ENCODE data around the gene SHB.
"Not testable (repeated sequence)": the region's sequence is repeated elsewhere in the genome, so short reads cannot be mapped to it uniquely, and the experiment has no call there.

SHB gene

GRCh38 chr9:38051780-38052546 is 17.1 kb downstream of the SHB start:
- TF ChIP-seq CTCF (IDR thresholded peaks at IDR 0.05; ENCODE audit: low read depth, low read length, missing control alignments), result no peak
- in situ Hi-C loops (cut with HindIII; ENCODE audit: low sequenced_read_pairs), result no loop called here
- DNase-seq (ENCODE audit: low read depth), result no peak
- H3K4me3 ChIP-seq (ENCODE audit: low read depth, low read length), result no peak overlapping the region

GRCh38 chr9:38048316-38048969 is 20.6 kb downstream of the SHB start:
- no peak for DNase-seq (ENCODE audit: low read depth)

GRCh38 chr9:38047301-38048251 is 21.5 kb downstream of the SHB start:
- in situ Hi-C loops (cut with HindIII; ENCODE audit: low sequenced_read_pairs), result no loop called here
- H3K4me3 ChIP-seq (ENCODE audit: low read depth, low read length), result peak overlapping the region; percentile 6
- DNase-seq (ENCODE audit: low read depth), result peak; percentile 90
- TF ChIP-seq CTCF (IDR thresholded peaks at IDR 0.05; ENCODE audit: low read depth, low read length, missing control alignments), result no peak

More at GRCh38 chr9:38048316-38048969, 20.6 kb downstream of the SHB start:
- in situ Hi-C loops (cut with HindIII; ENCODE audit: low sequenced_read_pairs), result no loop called here
- no peak for TF ChIP-seq CTCF (IDR thresholded peaks at IDR 0.05; ENCODE audit: low read depth, low read length, missing control alignments)
- no peak overlapping the region for H3K4me3 ChIP-seq (ENCODE audit: low read depth, low read length)

GRCh38 chr9:38046661-38047300 is 22.2 kb downstream of the SHB start:
- in situ Hi-C loops (cut with HindIII; ENCODE audit: low sequenced_read_pairs), result no loop called here
- TF ChIP-seq CTCF (IDR thresholded peaks at IDR 0.05; ENCODE audit: low read depth, low read length, missing control alignments), result no peak
- no peak for DNase-seq (ENCODE audit: low read depth)
- no peak overlapping the region for H3K4me3 ChIP-seq (ENCODE audit: low read depth, low read length)

- H3K4me3 ChIP-seq (ENCODE audit: low read depth, low read length); in situ Hi-C loops (cut with HindIII; ENCODE audit: low sequenced_read_pairs); DNase-seq (ENCODE audit: low read depth): not testable (repeated sequence)
These were observed 23.1 kb downstream of the SHB start for GRCh38 chr9:38045939-38046338.

GRCh38 chr9:38044706-38045105 is 24.3 kb downstream of the SHB start:
- no peak overlapping the region for H3K4me3 ChIP-seq (ENCODE audit: low read depth, low read length)
- DNase-seq (ENCODE audit: low read depth), result no peak
- no peak for TF ChIP-seq CTCF (IDR thresholded peaks at IDR 0.05; ENCODE audit: low read depth, low read length, missing control alignments)
- in situ Hi-C loops (cut with HindIII; ENCODE audit: low sequenced_read_pairs), result no loop called here
